ENCODE results near the gene RNF167. TPM values are rescaled to one million over a fixed set of nuclear protein-coding genes. Genes with fewer than 3 reads are reported as not detected.

Gene RNF167
- total and polyA plus RNA-seq, 2 of the 8 experiments (the other 6 are each of a cell fraction or from before 2014, with no cell fraction given) = 140 to 281 TPM

GRCh38 chr17:4897785-4898184, 42.3 kb upstream of the RNF167 start (continued):
- no peak for TF ChIP-seq MAFK (IDR thresholded peaks at IDR 0.05; ENCODE audit: low read depth, low read length)
- TF ChIP-seq GTF2F1 (IDR thresholded peaks at IDR 0.05; ENCODE audit: borderline replicate concordance, low read depth, low read length) = no peak
